SK-N-SH (cell line): Measurements from ENCODE around the gene TBX15. TPM values are rescaled to one million over a fixed set of nuclear protein-coding genes. Genes with fewer than 3 reads are reported as not detected.

Experiments
- CTCF ChIA-PET: fragments of 300-600, 350-600 bp; formaldehyde crosslinking; extraction: SDS; loops from one replicate; lab custom pipeline; 2021; lab: Yijun Ruan, JAX
- POLR2A ChIA-PET: fragments of 350-600 bp; sonication (Branson Sonifier 250); formaldehyde crosslinking; extraction: SDS; loops from one replicate; lab custom pipeline; 2020; ENCODE audit warnings: antibody characterized with exemption, inconsistent platforms; lab: Yijun Ruan, JAX
- DNase-seq: peaks from one replicate; pipeline ENCODE4 v3.0.0; 2012
- H2AFZ ChIP-seq: fragments of 200-600 bp; sonication (generic); 2 replicates; pipeline ENCODE4 v1.8.1; 2016; ENCODE audit warnings: antibody characterized with exemption, mild to moderate bottlenecking, low read depth
- H3F3A ChIP-seq: fragments of 200-600 bp; sonication (generic); replicated peaks from 2 replicates; pipeline ENCODE3; 2016; ENCODE audit warnings: antibody characterized with exemption, mild to moderate bottlenecking; ENCODE audit not compliant: insufficient read depth
- H3K27ac ChIP-seq, 2 experiments: fragments of 200-500 bp in 1 of 2; fragments of 200-600 bp in 1 of 2; sonication (Bioruptor generic) in 1 of 2; sonication (generic), shearing (Covaris generic) in 1 of 2; 2 replicates each; pipeline versions ENCODE4 v1.5.1 to v1.6.1; 2014 to 2016; ENCODE audit warnings: low read depth in 2 of 2, inconsistent platforms in 1 of 2, low read length in 1 of 2, mild to moderate bottlenecking in 1 of 2, mixed read lengths in 1 of 2
- H3K27me3 ChIP-seq: fragments of 200-600 bp; sonication (generic), shearing (Covaris generic); 2 replicates; pipeline ENCODE4 v1.6.1; 2016; ENCODE audit warnings: mixed run types; ENCODE audit not compliant: insufficient read depth
- H3K36me3 ChIP-seq, 2 experiments: fragments of 200-500 bp in 1 of 2; fragments of 200-600 bp in 1 of 2; sonication (Bioruptor generic) in 1 of 2; sonication (generic) in 1 of 2; replicated peaks in 1 of 2; 2 replicates each; pipeline versions ENCODE3 to v1.5.1; 2014 to 2016; ENCODE audit warnings: low read length in 1 of 2, mild to moderate bottlenecking in 1 of 2; ENCODE audit not compliant: insufficient read depth in 2 of 2, control insufficient read depth in 1 of 2
- H3K4me1 ChIP-seq, 2 experiments: fragments of 200-500 bp in 1 of 2; fragments of 200-600 bp in 1 of 2; sonication (Bioruptor generic) in 1 of 2; sonication (generic), shearing (Covaris generic) in 1 of 2; 2 replicates each; pipeline versions ENCODE4 v1.5.1 to v1.6.1; 2014 to 2016; ENCODE audit warnings: low read depth in 1 of 2, low read length in 1 of 2, mixed run types in 1 of 2; ENCODE audit not compliant: insufficient read depth in 2 of 2, control insufficient read depth in 1 of 2
- H3K4me2 ChIP-seq: fragments of 200-600 bp; sonication (generic), shearing (Covaris generic); 2 replicates; pipeline ENCODE4 v1.6.1; 2017; ENCODE audit warnings: mixed run types
- H3K4me3 ChIP-seq, 2 experiments: fragments of 200-500 bp in 1 of 2; fragments of 200-600 bp in 1 of 2; sonication (Bioruptor generic) in 1 of 2; sonication (generic), shearing (Covaris generic) in 1 of 2; 2 replicates each; pipeline versions ENCODE4 v1.5.1 to v1.8.1; 2014 to 2016; ENCODE audit warnings: low read depth in 2 of 2, inconsistent platforms in 1 of 2, low read length in 1 of 2, mild to moderate bottlenecking in 1 of 2, mixed read lengths in 1 of 2, moderate library complexity in 1 of 2
- H3K79me2 ChIP-seq: fragments of 200-600 bp; sonication (generic); 2 replicates; pipeline ENCODE4 v1.8.1; 2017; ENCODE audit warnings: mild to moderate bottlenecking; ENCODE audit not compliant: insufficient read depth
- H3K9ac ChIP-seq: fragments of 200-600 bp; sonication (generic); 2 replicates; pipeline ENCODE4 v1.6.1; 2017; ENCODE audit warnings: mixed run types
- H3K9me2 ChIP-seq: fragments of 200-600 bp; sonication (generic); 2 replicates; pipeline ENCODE4 v1.6.1; 2017; ENCODE audit warnings: mixed run types
- H3K9me3 ChIP-seq: fragments of 200-600 bp; sonication (generic); 2 replicates; pipeline ENCODE4 v1.6.1; 2017; ENCODE audit warnings: mixed run types, mild to moderate bottlenecking, moderate library complexity
- H4K20me1 ChIP-seq: fragments of 200-600 bp; sonication (generic); 2 replicates; pipeline ENCODE4 v1.6.1; 2017; ENCODE audit warnings: mild to moderate bottlenecking, mixed run types; ENCODE audit not compliant: insufficient read depth
- ELF1 ChIP-seq: IDR thresholded peaks from 2 replicates; pipeline ENCODE4 v1.4.0; 2012
- EP300 ChIP-seq, 2 experiments: IDR thresholded peaks; 2 replicates each; pipeline versions ENCODE4 v1.4.0 to v1.6.1; 2012; ENCODE audit warnings: borderline replicate concordance in 1 of 2, low read depth in 1 of 2, low read length in 1 of 2
- EZH2phosphoT487 ChIP-seq: fragments of 200-600 bp; sonication (generic); IDR thresholded peaks from 2 replicates; pipeline ENCODE4 v1.6.1; 2017; ENCODE audit warnings: low read depth, mixed run types, mild to moderate bottlenecking, antibody characterized with exemption, moderate library complexity, borderline replicate concordance
- FOSL2 ChIP-seq: IDR thresholded peaks from 2 replicates; pipeline ENCODE4 v1.4.0; 2012; ENCODE audit warnings: low read depth, mild to moderate bottlenecking, moderate library complexity, borderline replicate concordance
- FOXJ3 ChIP-seq: sonication (generic); formaldehyde crosslinking; IDR thresholded peaks from 2 replicates; pipeline ENCODE4 v1.5.1; 2020; ENCODE audit warnings: mild to moderate bottlenecking, missing genetic modification reagents
- GABPA ChIP-seq: IDR thresholded peaks from 2 replicates; pipeline ENCODE4 v1.4.0; 2012; ENCODE audit warnings: low read depth, mild to moderate bottlenecking
- JUND ChIP-seq: IDR thresholded peaks from 2 replicates; pipeline ENCODE4 v1.4.0; 2012
- MEF2A ChIP-seq: IDR thresholded peaks from 2 replicates; pipeline ENCODE4 v1.4.0; 2012; ENCODE audit warnings: low read depth, borderline replicate concordance
- MXI1 ChIP-seq: IDR thresholded peaks from 2 replicates; pipeline ENCODE4 v1.6.1; 2012; ENCODE audit warnings: mild to moderate bottlenecking, low read depth, low read length, improper control_type of control experiment
- NRF1 ChIP-seq: IDR thresholded peaks from 2 replicates; pipeline ENCODE4 v1.6.1; 2012; ENCODE audit warnings: low read depth, mild to moderate bottlenecking, low read length
- RAD21 ChIP-seq: IDR thresholded peaks from 2 replicates; pipeline ENCODE4 v1.6.1; 2012; ENCODE audit warnings: mild to moderate bottlenecking, low read length
- RCOR1 ChIP-seq: fragments of 150-350 bp; IDR thresholded peaks from 2 replicates; pipeline ENCODE4 v1.6.1; 2017; ENCODE audit warnings: antibody characterized with exemption, low read length
- RFX5 ChIP-seq: IDR thresholded peaks from 2 replicates; pipeline ENCODE4 v1.6.1; 2012; ENCODE audit warnings: mild to moderate bottlenecking, improper control_type of control experiment, low read length
- RXRA ChIP-seq: IDR thresholded peaks from 2 replicates; pipeline ENCODE4 v1.4.0; 2012; ENCODE audit warnings: low read depth, mild to moderate bottlenecking, borderline replicate concordance
- SMC3 ChIP-seq: IDR thresholded peaks from 2 replicates; pipeline ENCODE4 v1.6.1; 2012; ENCODE audit warnings: low read depth, low read length, improper control_type of control experiment
- TAF1 ChIP-seq: IDR thresholded peaks from 2 replicates; pipeline ENCODE4 v1.6.1; 2012; ENCODE audit warnings: low read depth, mild to moderate bottlenecking, low read length, moderate library complexity, borderline replicate concordance
- TCF12 ChIP-seq: IDR thresholded peaks from 2 replicates; pipeline ENCODE4 v1.4.0; 2012
- TEAD4 ChIP-seq: IDR thresholded peaks from 2 replicates; pipeline ENCODE4 v1.4.0; 2012; ENCODE audit warnings: mild to moderate bottlenecking, borderline replicate concordance; ENCODE audit not compliant: insufficient read depth
- YY1 ChIP-seq: IDR thresholded peaks from 2 replicates; pipeline ENCODE4 v1.4.0; 2012; ENCODE audit warnings: low read depth, mild to moderate bottlenecking
- WGBS: methylation state at CpG from one replicate; pipeline ENCODE4 v1.1.6; 2017; ENCODE audit warnings: low lambda C conversion rate; 5-methylcytosine and 5-hydroxymethylcytosine counted together
- polyA plus RNA-seq, 3 experiments: library from polyadenylated mRNA; depleted of rRNA; stranded (reverse); fragments of >200 nt; gene quantifications; 2 replicates each; pipeline ENCODE4 v1.2.3, GENCODE V29; 2012
- TF ChIP-seq, protein P1 (sequence below): fragments of 200-600 bp; sonication (generic); IDR thresholded peaks from 2 replicates; pipeline ENCODE4 v1.6.1; 2017; ENCODE audit warnings: antibody characterized with exemption, mild to moderate bottlenecking, moderate library complexity
- TF ChIP-seq, protein P2 (sequence below): fragments of 150-350 bp; IDR thresholded peaks from 2 replicates; pipeline ENCODE4 v1.6.1; 2016; ENCODE audit warnings: mild to moderate bottlenecking, low read depth, low read length
- TF ChIP-seq, protein P3 (sequence below): IDR thresholded peaks from 2 replicates; pipeline ENCODE4 v1.4.0; 2012; ENCODE audit warnings: low read depth, borderline replicate concordance
- TF ChIP-seq, protein P4 (sequence below): fragments of 150-350 bp; IDR thresholded peaks from 2 replicates; pipeline ENCODE4 v1.6.1; 2017; ENCODE audit warnings: antibody characterized with exemption, low read length, low read depth, borderline replicate concordance

The TBX15 gene
- polyA plus RNA-seq, 1 of the 3 experiments (the other 2 are of a cell fraction), result 0.02 TPM

DNA sequence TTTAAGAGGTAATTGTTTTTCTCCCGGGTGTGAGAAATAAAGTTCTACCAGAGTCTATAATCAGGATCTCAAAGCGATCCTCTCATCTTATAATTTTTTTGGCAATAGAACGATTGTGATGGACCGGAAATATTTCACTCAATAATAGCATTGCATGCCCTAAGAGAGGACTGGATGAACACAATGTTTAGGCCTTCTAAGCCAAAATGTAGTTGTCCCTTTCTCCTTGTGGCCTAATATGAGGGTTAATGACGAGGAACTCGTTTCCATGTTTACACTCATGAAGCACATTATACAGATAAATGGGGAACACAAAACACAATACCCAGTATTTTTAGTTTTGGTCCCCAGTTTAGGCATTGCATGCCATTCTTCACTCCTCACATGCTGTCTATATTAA, 5.9 kb downstream of the TBX15 start:
- DNase-seq, result no peak
- no peak overlapping the region for H3K27ac ChIP-seq
- H3K4me1 ChIP-seq, result no peaks in the 10 kb centered on the region; a peak in 1 of 4 replicates
- no peak overlapping the region for H2AFZ ChIP-seq
- H3F3A ChIP-seq, result peaks cover 6% of the 10 kb centered on the region
- no peak overlapping the region for H3K9ac ChIP-seq
- H3K36me3 ChIP-seq, result no peaks in the 10 kb centered on the region
- no peak for TF ChIP-seq JUND
- TF ChIP-seq, protein P1, sequence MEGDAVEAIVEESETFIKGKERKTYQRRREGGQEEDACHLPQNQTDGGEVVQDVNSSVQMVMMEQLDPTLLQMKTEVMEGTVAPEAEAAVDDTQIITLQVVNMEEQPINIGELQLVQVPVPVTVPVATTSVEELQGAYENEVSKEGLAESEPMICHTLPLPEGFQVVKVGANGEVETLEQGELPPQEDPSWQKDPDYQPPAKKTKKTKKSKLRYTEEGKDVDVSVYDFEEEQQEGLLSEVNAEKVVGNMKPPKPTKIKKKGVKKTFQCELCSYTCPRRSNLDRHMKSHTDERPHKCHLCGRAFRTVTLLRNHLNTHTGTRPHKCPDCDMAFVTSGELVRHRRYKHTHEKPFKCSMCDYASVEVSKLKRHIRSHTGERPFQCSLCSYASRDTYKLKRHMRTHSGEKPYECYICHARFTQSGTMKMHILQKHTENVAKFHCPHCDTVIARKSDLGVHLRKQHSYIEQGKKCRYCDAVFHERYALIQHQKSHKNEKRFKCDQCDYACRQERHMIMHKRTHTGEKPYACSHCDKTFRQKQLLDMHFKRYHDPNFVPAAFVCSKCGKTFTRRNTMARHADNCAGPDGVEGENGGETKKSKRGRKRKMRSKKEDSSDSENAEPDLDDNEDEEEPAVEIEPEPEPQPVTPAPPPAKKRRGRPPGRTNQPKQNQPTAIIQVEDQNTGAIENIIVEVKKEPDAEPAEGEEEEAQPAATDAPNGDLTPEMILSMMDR, result no peak
- TF ChIP-seq, protein P2, sequence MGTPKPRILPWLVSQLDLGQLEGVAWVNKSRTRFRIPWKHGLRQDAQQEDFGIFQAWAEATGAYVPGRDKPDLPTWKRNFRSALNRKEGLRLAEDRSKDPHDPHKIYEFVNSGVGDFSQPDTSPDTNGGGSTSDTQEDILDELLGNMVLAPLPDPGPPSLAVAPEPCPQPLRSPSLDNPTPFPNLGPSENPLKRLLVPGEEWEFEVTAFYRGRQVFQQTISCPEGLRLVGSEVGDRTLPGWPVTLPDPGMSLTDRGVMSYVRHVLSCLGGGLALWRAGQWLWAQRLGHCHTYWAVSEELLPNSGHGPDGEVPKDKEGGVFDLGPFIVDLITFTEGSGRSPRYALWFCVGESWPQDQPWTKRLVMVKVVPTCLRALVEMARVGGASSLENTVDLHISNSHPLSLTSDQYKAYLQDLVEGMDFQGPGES, result no peak
- TF ChIP-seq YY1, result no peak
- no peak for TF ChIP-seq RFX5
- TF ChIP-seq EZH2phosphoT487, result no peak
- TF ChIP-seq TAF1, result no peak
- TF ChIP-seq ELF1, result no peak
- TF ChIP-seq MEF2A, result no peak
- TF ChIP-seq NRF1, result no peak
- TF ChIP-seq FOSL2, result no peak
- TF ChIP-seq RAD21, result no peak
- no peak for TF ChIP-seq EP300 (IDR thresholded peaks at IDR 0.05; ENCODE audit: borderline replicate concordance in 1 of 2, low read depth in 1 of 2, low read length in 1 of 2)
- no peak for TF ChIP-seq TCF12
- TF ChIP-seq TEAD4, result no peak
- TF ChIP-seq RCOR1, result no peak
- TF ChIP-seq FOXJ3 (CRISPR knock-in tag), result no peak
- no peaks in the 10 kb centered on the region for H3K9me3 ChIP-seq
- peaks cover 98% of the 10 kb centered on the region for H3K27me3 ChIP-seq
- 33% methylated on average over 6 of the region's 6 CpGs for WGBS
- no peak overlapping the region for H3K4me3 ChIP-seq
- ChIA-PET POLR2A (no interaction called here), CTCF (no interaction called here)
- H3K79me2 ChIP-seq, result no peaks in the 10 kb centered on the region
- no peaks in the 10 kb centered on the region for H3K9me2 ChIP-seq
- H3K4me2 ChIP-seq, result no peak overlapping the region
- H4K20me1 ChIP-seq, result no peaks in the 10 kb centered on the region

DNA sequence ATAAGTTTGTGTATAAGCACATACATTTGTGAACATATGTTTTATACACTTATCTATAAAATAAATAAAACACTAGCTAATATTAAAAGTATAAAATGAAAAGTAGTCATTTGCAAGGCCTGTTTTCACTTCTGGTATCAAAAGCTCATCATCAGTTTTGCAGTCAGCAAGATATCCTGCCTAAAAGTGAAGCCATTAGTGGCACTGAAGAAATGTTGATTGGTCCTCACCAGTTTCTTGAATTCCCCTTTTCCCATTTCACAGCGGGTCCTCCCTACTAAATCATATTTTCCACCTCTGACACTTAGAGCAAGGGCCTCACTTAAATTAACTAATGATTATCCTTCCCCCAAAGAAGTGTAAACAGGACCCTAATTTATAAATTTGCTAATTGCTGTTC, 6.7 kb downstream of the TBX15 start:
- no peaks in the 10 kb centered on the region for H3K4me1 ChIP-seq
- H3F3A ChIP-seq, result peaks cover 2% of the 10 kb centered on the region
- ChIA-PET CTCF (no interaction called here), POLR2A (no interaction called here)
- H3K4me2 ChIP-seq, result no peak overlapping the region
- peaks cover 96% of the 10 kb centered on the region for H3K27me3 ChIP-seq
- H3K9me3 ChIP-seq, result no peaks in the 10 kb centered on the region
- H4K20me1 ChIP-seq, result no peaks in the 10 kb centered on the region
- WGBS, result 8% methylated on average over 1 of the region's 1 CpG
- no peak overlapping the region for H3K4me3 ChIP-seq
- no peak overlapping the region for H2AFZ ChIP-seq
- no peaks in the 10 kb centered on the region for H3K9me2 ChIP-seq
- H3K27ac ChIP-seq, result no peak overlapping the region
- no peaks in the 10 kb centered on the region for H3K36me3 ChIP-seq
- no peaks in the 10 kb centered on the region for H3K79me2 ChIP-seq
- H3K9ac ChIP-seq, result no peak overlapping the region
- DNase-seq, result no peak
- TF ChIP-seq GABPA, result no peak
- no peak for TF ChIP-seq MXI1
- TF ChIP-seq, protein P3, sequence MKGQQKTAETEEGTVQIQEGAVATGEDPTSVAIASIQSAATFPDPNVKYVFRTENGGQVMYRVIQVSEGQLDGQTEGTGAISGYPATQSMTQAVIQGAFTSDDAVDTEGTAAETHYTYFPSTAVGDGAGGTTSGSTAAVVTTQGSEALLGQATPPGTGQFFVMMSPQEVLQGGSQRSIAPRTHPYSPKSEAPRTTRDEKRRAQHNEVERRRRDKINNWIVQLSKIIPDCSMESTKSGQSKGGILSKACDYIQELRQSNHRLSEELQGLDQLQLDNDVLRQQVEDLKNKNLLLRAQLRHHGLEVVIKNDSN, result no peak
- TF ChIP-seq, protein P2, result no peak
- no peak for TF ChIP-seq ELF1
- TF ChIP-seq RXRA, result no peak
- TF ChIP-seq MEF2A, result no peak
- no peak for TF ChIP-seq TAF1
- no peak for TF ChIP-seq SMC3
- TF ChIP-seq, protein P4, sequence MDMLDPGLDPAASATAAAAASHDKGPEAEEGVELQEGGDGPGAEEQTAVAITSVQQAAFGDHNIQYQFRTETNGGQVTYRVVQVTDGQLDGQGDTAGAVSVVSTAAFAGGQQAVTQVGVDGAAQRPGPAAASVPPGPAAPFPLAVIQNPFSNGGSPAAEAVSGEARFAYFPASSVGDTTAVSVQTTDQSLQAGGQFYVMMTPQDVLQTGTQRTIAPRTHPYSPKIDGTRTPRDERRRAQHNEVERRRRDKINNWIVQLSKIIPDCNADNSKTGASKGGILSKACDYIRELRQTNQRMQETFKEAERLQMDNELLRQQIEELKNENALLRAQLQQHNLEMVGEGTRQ, result no peak
